A549 (cell line): ENCODE measurements around the gene ZDHHC18.

Experiments used
- BHLHE40 ChIP-seq: IDR thresholded peaks from 2 replicates; pipeline ENCODE4 v1.6.1; 2012; ENCODE audit warnings: low read depth, low read length, inconsistent platforms
- EP300 ChIP-seq, 2 experiments: fragments of >200 bp; sonication (Bioruptor Twin); formaldehyde crosslinking; IDR thresholded peaks; 2 replicates in 1 of 2; 3 replicates in 1 of 2; pipeline ENCODE4 v1.6.1; 2016 to 2017
- HDAC2 ChIP-seq: fragments of 200-600 bp; sonication (generic); IDR thresholded peaks from 2 replicates; pipeline ENCODE4 v1.6.1; 2016
- MAZ ChIP-seq: fragments of 150-350 bp; IDR thresholded peaks from 2 replicates; pipeline ENCODE4 v1.6.1; 2014; ENCODE audit warnings: antibody characterized with exemption, low read depth, low read length, borderline replicate concordance
- MYC ChIP-seq: IDR thresholded peaks from 2 replicates; pipeline ENCODE4 v1.6.1; 2012; ENCODE audit warnings: mild to moderate bottlenecking, inconsistent platforms, low read length, improper control_type of control experiment, borderline replicate concordance
- NPAS2 ChIP-seq: fragments of 250-450 bp; sonication (Bioruptor Pico); IDR thresholded peaks from 2 replicates; pipeline ENCODE4 v1.8.0; 2022; ENCODE audit warnings: mild to moderate bottlenecking, moderate library complexity, borderline replicate concordance
- POLR2A ChIP-seq: IDR thresholded peaks from 2 replicates; pipeline ENCODE4 v1.6.1; 2012; ENCODE audit warnings: mild to moderate bottlenecking, low read length
- SMC3 ChIP-seq: fragments of >200 bp; sonication (Bioruptor Twin); formaldehyde crosslinking; IDR thresholded peaks from 3 replicates; pipeline ENCODE4 v1.6.1; 2018; ENCODE audit warnings: inconsistent platforms
- TP53 ChIP-seq: fragments of 250-450 bp; sonication (Bioruptor Pico); IDR thresholded peaks from 2 replicates; pipeline ENCODE4 v1.5.0; 2021; ENCODE audit warnings: mild to moderate bottlenecking, moderate library complexity
- TF ChIP-seq, protein P1 (sequence below): fragments of 200-600 bp; sonication (generic); IDR thresholded peaks from 2 replicates; pipeline ENCODE4 v1.6.1; 2016; ENCODE audit warnings: antibody characterized with exemption, mild to moderate bottlenecking, moderate library complexity
- TF ChIP-seq, protein P2 (sequence below): fragments of >200 bp; sonication (Bioruptor Twin); formaldehyde crosslinking; IDR thresholded peaks from 3 replicates; pipeline ENCODE4 v1.5.1; 2016
- TF ChIP-seq, protein P3 (sequence below): IDR thresholded peaks from 2 replicates; pipeline ENCODE4 v1.6.1; 2012
- TF ChIP-seq, protein P4 (sequence below): fragments of 150-350 bp; IDR thresholded peaks from 2 replicates; pipeline ENCODE4 v1.6.1; 2014; ENCODE audit warnings: low read depth, mild to moderate bottlenecking, low read length
- TF ChIP-seq, protein P5 (sequence below): IDR thresholded peaks from 2 replicates; pipeline ENCODE4 v1.6.1; 2012

DNA sequence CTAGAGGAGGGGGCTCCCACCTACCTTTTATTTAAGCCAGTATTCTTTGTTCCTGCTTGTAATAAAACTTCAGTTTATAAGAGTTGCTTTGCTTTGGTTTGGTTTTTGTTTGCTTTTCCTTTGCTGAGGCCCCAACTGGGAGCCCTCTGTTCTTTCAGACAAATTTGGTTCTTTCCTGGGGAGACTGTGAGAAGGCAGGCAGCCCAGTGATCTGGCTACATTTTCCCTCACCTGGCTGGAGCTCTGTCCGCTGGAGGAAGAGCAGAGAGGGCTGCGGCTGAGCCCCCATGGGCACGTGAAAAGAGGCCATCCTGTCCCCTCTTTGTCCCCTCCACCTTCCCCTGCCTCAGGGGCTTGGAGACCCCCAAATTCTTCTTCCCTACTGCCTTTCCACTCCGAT, 29.1 kb downstream of the ZDHHC18 start:
- TF ChIP-seq, protein P1, sequence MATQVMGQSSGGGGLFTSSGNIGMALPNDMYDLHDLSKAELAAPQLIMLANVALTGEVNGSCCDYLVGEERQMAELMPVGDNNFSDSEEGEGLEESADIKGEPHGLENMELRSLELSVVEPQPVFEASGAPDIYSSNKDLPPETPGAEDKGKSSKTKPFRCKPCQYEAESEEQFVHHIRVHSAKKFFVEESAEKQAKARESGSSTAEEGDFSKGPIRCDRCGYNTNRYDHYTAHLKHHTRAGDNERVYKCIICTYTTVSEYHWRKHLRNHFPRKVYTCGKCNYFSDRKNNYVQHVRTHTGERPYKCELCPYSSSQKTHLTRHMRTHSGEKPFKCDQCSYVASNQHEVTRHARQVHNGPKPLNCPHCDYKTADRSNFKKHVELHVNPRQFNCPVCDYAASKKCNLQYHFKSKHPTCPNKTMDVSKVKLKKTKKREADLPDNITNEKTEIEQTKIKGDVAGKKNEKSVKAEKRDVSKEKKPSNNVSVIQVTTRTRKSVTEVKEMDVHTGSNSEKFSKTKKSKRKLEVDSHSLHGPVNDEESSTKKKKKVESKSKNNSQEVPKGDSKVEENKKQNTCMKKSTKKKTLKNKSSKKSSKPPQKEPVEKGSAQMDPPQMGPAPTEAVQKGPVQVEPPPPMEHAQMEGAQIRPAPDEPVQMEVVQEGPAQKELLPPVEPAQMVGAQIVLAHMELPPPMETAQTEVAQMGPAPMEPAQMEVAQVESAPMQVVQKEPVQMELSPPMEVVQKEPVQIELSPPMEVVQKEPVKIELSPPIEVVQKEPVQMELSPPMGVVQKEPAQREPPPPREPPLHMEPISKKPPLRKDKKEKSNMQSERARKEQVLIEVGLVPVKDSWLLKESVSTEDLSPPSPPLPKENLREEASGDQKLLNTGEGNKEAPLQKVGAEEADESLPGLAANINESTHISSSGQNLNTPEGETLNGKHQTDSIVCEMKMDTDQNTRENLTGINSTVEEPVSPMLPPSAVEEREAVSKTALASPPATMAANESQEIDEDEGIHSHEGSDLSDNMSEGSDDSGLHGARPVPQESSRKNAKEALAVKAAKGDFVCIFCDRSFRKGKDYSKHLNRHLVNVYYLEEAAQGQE: no peak
- TF ChIP-seq, protein P2, sequence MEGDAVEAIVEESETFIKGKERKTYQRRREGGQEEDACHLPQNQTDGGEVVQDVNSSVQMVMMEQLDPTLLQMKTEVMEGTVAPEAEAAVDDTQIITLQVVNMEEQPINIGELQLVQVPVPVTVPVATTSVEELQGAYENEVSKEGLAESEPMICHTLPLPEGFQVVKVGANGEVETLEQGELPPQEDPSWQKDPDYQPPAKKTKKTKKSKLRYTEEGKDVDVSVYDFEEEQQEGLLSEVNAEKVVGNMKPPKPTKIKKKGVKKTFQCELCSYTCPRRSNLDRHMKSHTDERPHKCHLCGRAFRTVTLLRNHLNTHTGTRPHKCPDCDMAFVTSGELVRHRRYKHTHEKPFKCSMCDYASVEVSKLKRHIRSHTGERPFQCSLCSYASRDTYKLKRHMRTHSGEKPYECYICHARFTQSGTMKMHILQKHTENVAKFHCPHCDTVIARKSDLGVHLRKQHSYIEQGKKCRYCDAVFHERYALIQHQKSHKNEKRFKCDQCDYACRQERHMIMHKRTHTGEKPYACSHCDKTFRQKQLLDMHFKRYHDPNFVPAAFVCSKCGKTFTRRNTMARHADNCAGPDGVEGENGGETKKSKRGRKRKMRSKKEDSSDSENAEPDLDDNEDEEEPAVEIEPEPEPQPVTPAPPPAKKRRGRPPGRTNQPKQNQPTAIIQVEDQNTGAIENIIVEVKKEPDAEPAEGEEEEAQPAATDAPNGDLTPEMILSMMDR: no peak
- TF ChIP-seq, protein P3, sequence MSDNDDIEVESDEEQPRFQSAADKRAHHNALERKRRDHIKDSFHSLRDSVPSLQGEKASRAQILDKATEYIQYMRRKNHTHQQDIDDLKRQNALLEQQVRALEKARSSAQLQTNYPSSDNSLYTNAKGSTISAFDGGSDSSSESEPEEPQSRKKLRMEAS: no peak
- TF ChIP-seq, protein P4, sequence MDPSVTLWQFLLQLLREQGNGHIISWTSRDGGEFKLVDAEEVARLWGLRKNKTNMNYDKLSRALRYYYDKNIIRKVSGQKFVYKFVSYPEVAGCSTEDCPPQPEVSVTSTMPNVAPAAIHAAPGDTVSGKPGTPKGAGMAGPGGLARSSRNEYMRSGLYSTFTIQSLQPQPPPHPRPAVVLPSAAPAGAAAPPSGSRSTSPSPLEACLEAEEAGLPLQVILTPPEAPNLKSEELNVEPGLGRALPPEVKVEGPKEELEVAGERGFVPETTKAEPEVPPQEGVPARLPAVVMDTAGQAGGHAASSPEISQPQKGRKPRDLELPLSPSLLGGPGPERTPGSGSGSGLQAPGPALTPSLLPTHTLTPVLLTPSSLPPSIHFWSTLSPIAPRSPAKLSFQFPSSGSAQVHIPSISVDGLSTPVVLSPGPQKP: no peak
- TF ChIP-seq MYC (no peak), MAZ (no peak), HDAC2 (no peak), BHLHE40 (no peak), POLR2A (no peak), NPAS2 (CRISPR knock-in tag) (no peak), SMC3 (no peak), EP300 (IDR thresholded peaks at IDR 0.05) (no peak), TP53 (CRISPR knock-in tag) (no peak)
- TF ChIP-seq, protein P5, sequence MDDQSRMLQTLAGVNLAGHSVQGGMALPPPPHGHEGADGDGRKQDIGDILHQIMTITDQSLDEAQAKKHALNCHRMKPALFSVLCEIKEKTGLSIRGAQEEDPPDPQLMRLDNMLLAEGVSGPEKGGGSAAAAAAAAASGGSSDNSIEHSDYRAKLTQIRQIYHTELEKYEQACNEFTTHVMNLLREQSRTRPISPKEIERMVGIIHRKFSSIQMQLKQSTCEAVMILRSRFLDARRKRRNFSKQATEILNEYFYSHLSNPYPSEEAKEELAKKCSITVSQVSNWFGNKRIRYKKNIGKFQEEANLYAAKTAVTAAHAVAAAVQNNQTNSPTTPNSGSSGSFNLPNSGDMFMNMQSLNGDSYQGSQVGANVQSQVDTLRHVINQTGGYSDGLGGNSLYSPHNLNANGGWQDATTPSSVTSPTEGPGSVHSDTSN: no peak
